D721Med (cell line): ENCODE measurements around the gene ORC2.

Experiments used
- DNase-seq: peaks from one replicate; pipeline ENCODE4 v3.0.0; 2011; ENCODE audit warnings: low spot score; ENCODE audit not compliant: insufficient read length
- FAIRE-seq: peaks from 2 replicates; lab custom pipeline; 2011; peaks lifted over from hg19 to GRCh38; lab: Jason Lieb, UNC
- CTCF ChIP-seq: IDR thresholded peaks from 2 replicates; pipeline ENCODE4 v1.5.1; 2012; ENCODE audit warnings: mild to moderate bottlenecking, control low read depth; ENCODE audit not compliant: insufficient read depth; ENCODE audit errors: missing control alignments

The ORC2 gene

GRCh38 chr2:200871151-200871550 lies 92.3 kb downstream of the ORC2 start:
- no peak for TF ChIP-seq CTCF
- no peak for FAIRE-seq

GRCh38 chr2:200869014-200869413 lies 94.4 kb downstream of the ORC2 start:
- TF ChIP-seq CTCF, result no peak
- FAIRE-seq (no peak), DNase-seq (no peak)

More at GRCh38 chr2:200871151-200871550, 92.3 kb downstream of the ORC2 start:
- no peak for DNase-seq

GRCh38 chr2:200864176-200865034 lies 99.1 kb downstream of the ORC2 start, which contains the start of gene CLK1:
Gene CLK1, minus strand, starts transcription at chr2:200864658. Its CDS starts 2,796 bp downstream, at chr2:200861862.
- DNase-seq (peak; percentile 75), FAIRE-seq (no peak)
- TF ChIP-seq CTCF, result no peak

GRCh38 chr2:200863782-200864175 lies 99.7 kb downstream of the ORC2 start:
- TF ChIP-seq CTCF, result no peak
- FAIRE-seq, result no peak
- no peak for DNase-seq

GRCh38 chr2:200862532-200863000 lies 100.9 kb downstream of the ORC2 start:
- FAIRE-seq, result no peak
- no peak for TF ChIP-seq CTCF
- DNase-seq, result no peak

- no peak for TF ChIP-seq CTCF
Measured at GRCh38 chr2:200861617-200862155, 101.8 kb downstream of the ORC2 start.

More at GRCh38 chr2:200861617-200862155, 101.8 kb downstream of the ORC2 start:
- FAIRE-seq (no peak), DNase-seq (no peak)
